Liver (tissue), 3 donors: Measurements from ENCODE around the gene SSTR1.

Experiments used
- GABPA ChIP-seq, 2 donors: IDR thresholded peaks in 1 of 2; conservative IDR thresholded peaks in 1 of 2; 2 replicates each; pipeline ENCODE4 v1.6.1; 2016; ENCODE audit warnings: antibody characterized with exemption in 2 of 2, mild to moderate bottlenecking in 1 of 2, moderate library complexity in 1 of 2
- JUND ChIP-seq, 2 donors: IDR thresholded peaks; 2 replicates each; pipeline ENCODE4 v1.6.1; 2016; ENCODE audit warnings: antibody characterized with exemption in 2 of 2
- RAD21 ChIP-seq, 2 donors: IDR thresholded peaks; 2 replicates each; pipeline ENCODE4 v1.6.1; 2016; ENCODE audit warnings: antibody characterized with exemption in 2 of 2, mild to moderate bottlenecking in 2 of 2
- TAF1 ChIP-seq: conservative IDR thresholded peaks from 2 replicates; pipeline ENCODE4 v1.6.1; 2016; ENCODE audit warnings: antibody characterized with exemption, mild to moderate bottlenecking
- YY1 ChIP-seq: IDR thresholded peaks from 2 replicates; pipeline ENCODE4 v1.6.1; 2016; ENCODE audit warnings: antibody characterized with exemption, mild to moderate bottlenecking
- TF ChIP-seq, protein P1 (sequence below): IDR thresholded peaks from 2 replicates; pipeline ENCODE4 v1.6.1; 2016; ENCODE audit warnings: antibody characterized with exemption
- TF ChIP-seq, protein P2 (sequence below): fragments of 150-350 bp; IDR thresholded peaks from 2 replicates; pipeline ENCODE4 v1.5.1; 2017; ENCODE audit warnings: improper control_type of control experiment, low read depth, low read length; ENCODE audit not compliant: missing input control
- TF ChIP-seq, protein P3 (sequence below): IDR thresholded peaks from 2 replicates; pipeline ENCODE4 v1.6.1; 2016; ENCODE audit warnings: antibody characterized with exemption, mild to moderate bottlenecking
- donor health status: healthy.
- donor health status: healthy.

DNA sequence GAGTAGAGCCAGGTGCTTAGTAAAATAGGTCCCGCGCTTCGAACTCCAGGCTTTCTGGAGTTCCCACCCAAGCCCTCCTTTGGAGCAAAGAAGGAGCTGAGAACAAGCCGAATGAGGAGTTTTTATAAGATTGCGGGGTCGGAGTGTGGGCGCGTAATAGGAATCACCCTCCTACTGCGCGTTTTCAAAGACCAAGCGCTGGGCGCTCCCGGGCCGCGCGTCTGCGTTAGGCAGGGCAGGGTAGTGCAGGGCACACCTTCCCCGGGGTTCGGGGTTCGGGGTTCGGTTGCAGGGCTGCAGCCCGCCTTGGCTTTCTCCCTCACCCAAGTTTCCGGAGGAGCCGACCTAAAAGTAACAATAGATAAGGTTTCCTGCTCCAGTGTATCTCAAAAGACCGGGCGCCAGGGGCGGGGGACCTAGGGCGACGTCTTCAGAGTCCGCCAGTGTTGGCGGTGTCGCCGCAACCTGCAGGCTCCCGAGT, 3.6 kb downstream of the SSTR1 start:
- no peak for TF ChIP-seq YY1
- TF ChIP-seq, protein P1, sequence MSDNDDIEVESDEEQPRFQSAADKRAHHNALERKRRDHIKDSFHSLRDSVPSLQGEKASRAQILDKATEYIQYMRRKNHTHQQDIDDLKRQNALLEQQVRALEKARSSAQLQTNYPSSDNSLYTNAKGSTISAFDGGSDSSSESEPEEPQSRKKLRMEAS, result no peak
- TF ChIP-seq, protein P2, sequence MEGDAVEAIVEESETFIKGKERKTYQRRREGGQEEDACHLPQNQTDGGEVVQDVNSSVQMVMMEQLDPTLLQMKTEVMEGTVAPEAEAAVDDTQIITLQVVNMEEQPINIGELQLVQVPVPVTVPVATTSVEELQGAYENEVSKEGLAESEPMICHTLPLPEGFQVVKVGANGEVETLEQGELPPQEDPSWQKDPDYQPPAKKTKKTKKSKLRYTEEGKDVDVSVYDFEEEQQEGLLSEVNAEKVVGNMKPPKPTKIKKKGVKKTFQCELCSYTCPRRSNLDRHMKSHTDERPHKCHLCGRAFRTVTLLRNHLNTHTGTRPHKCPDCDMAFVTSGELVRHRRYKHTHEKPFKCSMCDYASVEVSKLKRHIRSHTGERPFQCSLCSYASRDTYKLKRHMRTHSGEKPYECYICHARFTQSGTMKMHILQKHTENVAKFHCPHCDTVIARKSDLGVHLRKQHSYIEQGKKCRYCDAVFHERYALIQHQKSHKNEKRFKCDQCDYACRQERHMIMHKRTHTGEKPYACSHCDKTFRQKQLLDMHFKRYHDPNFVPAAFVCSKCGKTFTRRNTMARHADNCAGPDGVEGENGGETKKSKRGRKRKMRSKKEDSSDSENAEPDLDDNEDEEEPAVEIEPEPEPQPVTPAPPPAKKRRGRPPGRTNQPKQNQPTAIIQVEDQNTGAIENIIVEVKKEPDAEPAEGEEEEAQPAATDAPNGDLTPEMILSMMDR, result no peak
- TF ChIP-seq TAF1, result no peak
- no peak for TF ChIP-seq JUND (IDR thresholded peaks at IDR 0.05)
- no peak for TF ChIP-seq GABPA (IDR thresholded peaks at IDR 0.05 in 1 of 2, conservative IDR thresholded peaks at IDR 0.05 in 1 of 2)
- TF ChIP-seq, protein P3, sequence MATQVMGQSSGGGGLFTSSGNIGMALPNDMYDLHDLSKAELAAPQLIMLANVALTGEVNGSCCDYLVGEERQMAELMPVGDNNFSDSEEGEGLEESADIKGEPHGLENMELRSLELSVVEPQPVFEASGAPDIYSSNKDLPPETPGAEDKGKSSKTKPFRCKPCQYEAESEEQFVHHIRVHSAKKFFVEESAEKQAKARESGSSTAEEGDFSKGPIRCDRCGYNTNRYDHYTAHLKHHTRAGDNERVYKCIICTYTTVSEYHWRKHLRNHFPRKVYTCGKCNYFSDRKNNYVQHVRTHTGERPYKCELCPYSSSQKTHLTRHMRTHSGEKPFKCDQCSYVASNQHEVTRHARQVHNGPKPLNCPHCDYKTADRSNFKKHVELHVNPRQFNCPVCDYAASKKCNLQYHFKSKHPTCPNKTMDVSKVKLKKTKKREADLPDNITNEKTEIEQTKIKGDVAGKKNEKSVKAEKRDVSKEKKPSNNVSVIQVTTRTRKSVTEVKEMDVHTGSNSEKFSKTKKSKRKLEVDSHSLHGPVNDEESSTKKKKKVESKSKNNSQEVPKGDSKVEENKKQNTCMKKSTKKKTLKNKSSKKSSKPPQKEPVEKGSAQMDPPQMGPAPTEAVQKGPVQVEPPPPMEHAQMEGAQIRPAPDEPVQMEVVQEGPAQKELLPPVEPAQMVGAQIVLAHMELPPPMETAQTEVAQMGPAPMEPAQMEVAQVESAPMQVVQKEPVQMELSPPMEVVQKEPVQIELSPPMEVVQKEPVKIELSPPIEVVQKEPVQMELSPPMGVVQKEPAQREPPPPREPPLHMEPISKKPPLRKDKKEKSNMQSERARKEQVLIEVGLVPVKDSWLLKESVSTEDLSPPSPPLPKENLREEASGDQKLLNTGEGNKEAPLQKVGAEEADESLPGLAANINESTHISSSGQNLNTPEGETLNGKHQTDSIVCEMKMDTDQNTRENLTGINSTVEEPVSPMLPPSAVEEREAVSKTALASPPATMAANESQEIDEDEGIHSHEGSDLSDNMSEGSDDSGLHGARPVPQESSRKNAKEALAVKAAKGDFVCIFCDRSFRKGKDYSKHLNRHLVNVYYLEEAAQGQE, result no peak
- no peak for TF ChIP-seq RAD21 (IDR thresholded peaks at IDR 0.05)
